Measurements from ENCODE around the gene FRMD6.

The FRMD6 gene

DNA sequence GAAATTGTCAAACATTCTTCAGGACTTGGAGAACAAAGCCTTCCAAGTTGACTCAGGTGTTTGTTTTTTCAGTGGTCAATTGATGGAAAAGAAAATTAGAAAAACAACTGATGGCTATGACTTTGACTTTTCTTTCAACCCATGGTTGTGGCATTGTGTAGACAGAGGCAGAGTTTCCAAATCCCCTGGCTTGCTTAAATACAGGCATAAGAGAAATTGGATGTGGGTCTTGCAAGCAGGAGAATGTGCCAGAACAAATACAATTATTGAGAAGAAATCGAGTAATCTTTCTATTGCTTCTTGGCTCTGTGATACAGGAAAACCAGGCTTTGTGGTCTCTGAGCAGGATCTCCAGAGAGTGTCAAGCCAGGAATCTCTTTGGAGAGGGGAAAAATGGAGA is 40.9 kb upstream of the FRMD6 start:
- Histone ChIP-seq H3K14ac (ENCODE audit: low read length in 2 of 2) (no peak overlapping the region), H3K9ac (ENCODE audit: low read length) (no peak overlapping the region), H2AFZ (ENCODE audit: low read depth, low read length) (no peak overlapping the region), H2BK5ac (ENCODE audit: low read depth, low read length, poor library complexity, severe bottlenecking) (no peak overlapping the region), H3K27me3 (ENCODE audit: control insufficient read depth in 1 of 2, insufficient read depth in 1 of 2, low read length in 2 of 2) (no peaks in the 10 kb centered on the region), H2BK120ac (ENCODE audit: low read depth, low read length) (no peak overlapping the region), H3K23ac (ENCODE audit: low read length in 2 of 2) (no peak overlapping the region), H3K18ac (ENCODE audit: low read depth in 1 of 2, low read length in 2 of 2) (no peak overlapping the region), H3K4me3 (ENCODE audit: insufficient read depth in 1 of 2, low read depth in 1 of 2, low read length in 2 of 2) (no peak overlapping the region), H3K36me3 (ENCODE audit: control insufficient read depth in 1 of 2, insufficient read depth in 2 of 2, low read depth in 1 of 2, low read length in 2 of 2) (no peaks in the 10 kb centered on the region), H2BK12ac (ENCODE audit: low read length in 2 of 2) (no peak overlapping the region), H3K4me1 (ENCODE audit: control insufficient read depth, insufficient read depth, low read depth, low read length) (peaks cover 7% of the 10 kb centered on the region), H3K27ac (ENCODE audit: low read length, poor library complexity, severe bottlenecking) (no peak overlapping the region), H3K4ac (ENCODE audit: low read depth in 1 of 2, low read length in 2 of 2) (no peak overlapping the region), H2AK5ac (ENCODE audit: low read length, severe bottlenecking) (no peak overlapping the region), H3K79me1 (replicated peaks; ENCODE audit: low read length, poor library complexity, severe bottlenecking) (no peaks in the 10 kb centered on the region), H4K8ac (ENCODE audit: low read length) (no peak overlapping the region), H3K4me2 (ENCODE audit: low read length, poor library complexity, severe bottlenecking) (no peak overlapping the region), H4K91ac (ENCODE audit: low read length) (no peak overlapping the region), H3K9me3 (ENCODE audit: control insufficient read depth, low read length) (no peaks in the 10 kb centered on the region), H2BK15ac (ENCODE audit: low read depth, poor library complexity, severe bottlenecking) (no peak overlapping the region)
- no peak for DNase-seq
- WGBS = 98% methylated on average over 1 of the region's 1 CpG

DNA sequence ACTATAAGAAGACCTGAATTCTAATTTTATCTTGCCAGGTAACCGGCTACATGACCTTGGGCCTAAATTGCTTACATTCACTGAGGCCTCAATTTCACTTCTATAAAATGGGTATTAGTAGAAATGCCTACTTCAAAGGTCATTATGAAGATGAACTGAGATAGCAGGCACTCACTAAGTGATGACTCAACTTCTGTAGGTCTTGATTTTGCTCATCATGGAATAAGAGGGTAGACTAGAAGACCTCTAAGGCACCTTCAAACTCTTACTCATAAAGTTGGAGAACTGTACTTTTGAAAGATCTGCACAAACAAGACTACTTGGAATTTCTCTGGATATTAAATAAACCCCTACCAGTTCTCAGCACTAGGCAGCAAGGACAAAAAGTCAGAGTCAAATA is 39.3 kb upstream of the FRMD6 start:
- H2BK12ac ChIP-seq (ENCODE audit: low read length in 2 of 2) = no peak overlapping the region
- no peak overlapping the region for H3K23ac ChIP-seq (ENCODE audit: low read length in 2 of 2)
- H2AK5ac ChIP-seq (ENCODE audit: low read length, severe bottlenecking) = no peak overlapping the region
- no peaks in the 10 kb centered on the region for H3K36me3 ChIP-seq (ENCODE audit: control insufficient read depth in 1 of 2, insufficient read depth in 2 of 2, low read depth in 1 of 2, low read length in 2 of 2)
- no peak overlapping the region for H4K91ac ChIP-seq (ENCODE audit: low read length)
- no peak overlapping the region for H2BK120ac ChIP-seq (ENCODE audit: low read depth, low read length)
- no peak overlapping the region for H2AFZ ChIP-seq (ENCODE audit: low read depth, low read length)
- no peaks in the 10 kb centered on the region for H3K79me1 ChIP-seq (replicated peaks; ENCODE audit: low read length, poor library complexity, severe bottlenecking)
- H3K14ac ChIP-seq (ENCODE audit: low read length in 2 of 2) = no peak overlapping the region
- no peak for DNase-seq
- H3K9ac ChIP-seq (ENCODE audit: low read length) = no peak overlapping the region
- H3K9me3 ChIP-seq (ENCODE audit: control insufficient read depth, low read length) = no peaks in the 10 kb centered on the region
- no CpG with 5 or more reads among the region's 1 CpG for WGBS
- H3K18ac ChIP-seq (ENCODE audit: low read depth in 1 of 2, low read length in 2 of 2) = no peak overlapping the region
- H3K4me3 ChIP-seq (ENCODE audit: insufficient read depth in 1 of 2, low read depth in 1 of 2, low read length in 2 of 2) = no peak overlapping the region
- no peak overlapping the region for H3K4me2 ChIP-seq (ENCODE audit: low read length, poor library complexity, severe bottlenecking)
- no peak overlapping the region for H3K27ac ChIP-seq (ENCODE audit: low read length, poor library complexity, severe bottlenecking)
- H3K4ac ChIP-seq (ENCODE audit: low read depth in 1 of 2, low read length in 2 of 2) = no peak overlapping the region
- peaks cover 9% of the 10 kb centered on the region for H3K4me1 ChIP-seq (ENCODE audit: control insufficient read depth, insufficient read depth, low read depth, low read length)
- H2BK5ac ChIP-seq (ENCODE audit: low read depth, low read length, poor library complexity, severe bottlenecking) = no peak overlapping the region
- H2BK15ac ChIP-seq (ENCODE audit: low read depth, poor library complexity, severe bottlenecking) = no peak overlapping the region
- no peaks in the 10 kb centered on the region for H3K27me3 ChIP-seq (ENCODE audit: control insufficient read depth in 1 of 2, insufficient read depth in 1 of 2, low read length in 2 of 2)
- no peak overlapping the region for H4K8ac ChIP-seq (ENCODE audit: low read length)

DNA sequence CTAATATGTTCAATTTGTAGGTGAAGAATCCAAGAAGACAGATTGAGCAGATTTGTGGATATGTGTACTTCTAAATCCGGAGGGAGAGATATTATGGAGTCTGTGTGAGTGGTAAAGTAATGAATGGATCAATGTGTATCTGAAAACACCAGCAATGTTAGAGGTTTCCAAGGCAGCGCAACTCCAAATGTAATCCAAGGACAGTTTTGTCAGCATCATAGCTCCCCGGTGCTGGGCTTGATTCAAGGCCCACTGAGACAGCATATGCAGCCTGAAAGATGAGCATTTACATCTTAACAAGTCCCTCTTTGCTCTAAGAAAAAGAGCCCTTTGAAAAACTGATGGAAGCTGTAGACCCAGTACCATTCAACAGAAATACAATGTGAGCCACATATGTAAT is 38.3 kb upstream of the FRMD6 start:
- H3K36me3 ChIP-seq (ENCODE audit: control insufficient read depth in 1 of 2, insufficient read depth in 2 of 2, low read depth in 1 of 2, low read length in 2 of 2) = no peaks in the 10 kb centered on the region
- H3K79me1 ChIP-seq (replicated peaks; ENCODE audit: low read length, poor library complexity, severe bottlenecking) = peaks cover 2% of the 10 kb centered on the region
- no peak overlapping the region for H2AK5ac ChIP-seq (ENCODE audit: low read length, severe bottlenecking)
- H3K27ac ChIP-seq (ENCODE audit: low read length, poor library complexity, severe bottlenecking) = no peak overlapping the region
- no peak overlapping the region for H3K14ac ChIP-seq (ENCODE audit: low read length in 2 of 2)
- no peak overlapping the region for H3K23ac ChIP-seq (ENCODE audit: low read length in 2 of 2)
- H4K8ac ChIP-seq (ENCODE audit: low read length) = no peak overlapping the region
- H3K4me1 ChIP-seq (ENCODE audit: control insufficient read depth, insufficient read depth, low read depth, low read length) = peaks cover 9% of the 10 kb centered on the region
- H2BK12ac ChIP-seq (ENCODE audit: low read length in 2 of 2) = no peak overlapping the region
- no peaks in the 10 kb centered on the region for H3K9me3 ChIP-seq (ENCODE audit: control insufficient read depth, low read length)
- no peak overlapping the region for H3K4ac ChIP-seq (ENCODE audit: low read depth in 1 of 2, low read length in 2 of 2)
- no peaks in the 10 kb centered on the region for H3K27me3 ChIP-seq (ENCODE audit: control insufficient read depth in 1 of 2, insufficient read depth in 1 of 2, low read length in 2 of 2)
- no peak overlapping the region for H2BK120ac ChIP-seq (ENCODE audit: low read depth, low read length)
- no peak overlapping the region for H3K4me3 ChIP-seq (ENCODE audit: insufficient read depth in 1 of 2, low read depth in 1 of 2, low read length in 2 of 2)
- no peak overlapping the region for H3K18ac ChIP-seq (ENCODE audit: low read depth in 1 of 2, low read length in 2 of 2)
- WGBS = 82% methylated on average over 3 of the region's 3 CpGs
- H2BK5ac ChIP-seq (ENCODE audit: low read depth, low read length, poor library complexity, severe bottlenecking) = no peak overlapping the region
- H2AFZ ChIP-seq (ENCODE audit: low read depth, low read length) = no peak overlapping the region
- H3K9ac ChIP-seq (ENCODE audit: low read length) = no peak overlapping the region
- no peak for DNase-seq
- no peak overlapping the region for H3K4me2 ChIP-seq (ENCODE audit: low read length, poor library complexity, severe bottlenecking)
- H2BK15ac ChIP-seq (ENCODE audit: low read depth, poor library complexity, severe bottlenecking) = no peak overlapping the region
- no peak overlapping the region for H4K91ac ChIP-seq (ENCODE audit: low read length)

DNA sequence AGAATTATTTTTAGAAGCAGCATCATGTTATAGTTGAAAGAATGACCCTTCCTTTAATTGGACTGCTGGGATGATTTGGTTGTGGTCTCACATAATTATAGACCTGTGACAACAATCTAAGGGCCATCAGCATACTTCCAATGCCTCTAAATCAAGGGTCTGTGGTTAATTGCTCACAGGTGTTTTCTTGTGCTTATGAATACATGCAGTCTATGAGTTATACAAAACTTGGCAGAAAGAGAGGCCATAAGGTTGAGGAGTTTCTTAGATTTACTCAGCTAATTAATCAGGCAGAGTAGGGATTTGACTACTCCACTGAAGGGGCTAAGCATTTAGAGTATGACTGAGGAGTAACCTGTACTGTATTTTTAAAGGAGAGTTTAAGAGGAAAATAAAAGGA is 37.0 kb upstream of the FRMD6 start:
- H3K4ac ChIP-seq (ENCODE audit: low read depth in 1 of 2, low read length in 2 of 2) = no peak overlapping the region
- H3K27ac ChIP-seq (ENCODE audit: low read length, poor library complexity, severe bottlenecking) = no peak overlapping the region
- no peak for DNase-seq
- H3K23ac ChIP-seq (ENCODE audit: low read length in 2 of 2) = no peak overlapping the region
- H4K91ac ChIP-seq (ENCODE audit: low read length) = no peak overlapping the region
- H3K36me3 ChIP-seq (ENCODE audit: control insufficient read depth in 1 of 2, insufficient read depth in 2 of 2, low read depth in 1 of 2, low read length in 2 of 2) = no peaks in the 10 kb centered on the region
- no peak overlapping the region for H3K14ac ChIP-seq (ENCODE audit: low read length in 2 of 2)
- no peak overlapping the region for H3K4me3 ChIP-seq (ENCODE audit: insufficient read depth in 1 of 2, low read depth in 1 of 2, low read length in 2 of 2)
- peaks cover 4% of the 10 kb centered on the region for H3K4me1 ChIP-seq (ENCODE audit: control insufficient read depth, insufficient read depth, low read depth, low read length)
- no peak overlapping the region for H2AFZ ChIP-seq (ENCODE audit: low read depth, low read length)
- H3K9me3 ChIP-seq (ENCODE audit: control insufficient read depth, low read length) = no peaks in the 10 kb centered on the region
- no peak overlapping the region for H3K9ac ChIP-seq (ENCODE audit: low read length)
- no peak overlapping the region for H2AK5ac ChIP-seq (ENCODE audit: low read length, severe bottlenecking)
- H2BK120ac ChIP-seq (ENCODE audit: low read depth, low read length) = no peak overlapping the region
- H3K79me1 ChIP-seq (replicated peaks; ENCODE audit: low read length, poor library complexity, severe bottlenecking) = peaks cover 3% of the 10 kb centered on the region
- no peak overlapping the region for H4K8ac ChIP-seq (ENCODE audit: low read length)
- no peak overlapping the region for H3K4me2 ChIP-seq (ENCODE audit: low read length, poor library complexity, severe bottlenecking)
- H3K27me3 ChIP-seq (ENCODE audit: control insufficient read depth in 1 of 2, insufficient read depth in 1 of 2, low read length in 2 of 2) = no peaks in the 10 kb centered on the region
- H2BK12ac ChIP-seq (ENCODE audit: low read length in 2 of 2) = no peak overlapping the region
- H2BK15ac ChIP-seq (ENCODE audit: low read depth, poor library complexity, severe bottlenecking) = no peak overlapping the region
- H3K18ac ChIP-seq (ENCODE audit: low read depth in 1 of 2, low read length in 2 of 2) = no peak overlapping the region
- no peak overlapping the region for H2BK5ac ChIP-seq (ENCODE audit: low read depth, low read length, poor library complexity, severe bottlenecking)

Data from mesenchymal stem cell (in vitro differentiated cells and primary cell).